ENCODE data around the gene CEP55. TPM values are rescaled to one million over a fixed set of nuclear protein-coding genes. Genes with fewer than 3 reads are reported as not detected.

Gene CEP55
- total RNA-seq, 2 donors from 2014 or later, result 11.3 to 30.0 TPM

DNA sequence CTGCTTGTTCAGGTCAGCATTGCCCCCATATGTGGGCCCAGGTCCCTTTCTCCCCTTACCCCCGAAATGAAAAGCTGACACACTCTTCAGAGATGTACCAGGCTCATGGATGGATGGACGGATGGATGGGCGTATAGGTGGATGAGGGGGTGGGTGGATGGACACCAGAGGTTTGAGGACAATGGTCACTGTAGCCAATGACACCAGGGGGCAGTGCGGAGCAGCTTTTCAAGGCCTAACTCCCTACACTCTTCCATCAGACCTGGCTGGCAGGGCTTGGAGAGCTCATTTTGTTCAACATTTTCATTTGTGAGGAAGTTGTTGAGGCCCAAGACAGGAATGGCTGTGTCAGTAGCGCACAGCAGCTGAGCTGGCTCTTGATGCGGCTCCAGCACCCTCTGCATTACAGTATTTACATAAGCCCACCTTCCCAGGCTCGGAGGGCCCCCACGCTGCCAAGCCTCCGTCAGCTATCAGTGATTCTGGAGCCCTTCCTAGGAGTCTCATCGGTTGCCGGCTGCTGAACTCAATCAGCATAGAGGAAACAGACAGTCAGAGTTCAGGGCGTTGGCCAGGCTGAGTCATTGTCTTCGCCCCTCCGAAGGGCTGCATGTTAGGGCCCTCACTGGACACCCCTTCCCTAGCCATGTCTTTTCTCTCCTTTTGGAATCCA is 58.5 kb downstream of the CEP55 start:
- peak; percentile 88 for DNase-seq
- Histone ChIP-seq H3K36me3 (no peaks in the 10 kb centered on the region), H3K9ac (ENCODE audit: low read depth in 2 of 2, low read length in 2 of 2) (no peak overlapping the region), H3K4me1 (no peaks in the 10 kb centered on the region), H3K27me3 (no peaks in the 10 kb centered on the region), H3K9me3 (no peaks in the 10 kb centered on the region), H3K4me3 (no peak overlapping the region), H3K27ac (peak overlapping the region; percentile 16)
- intact Hi-C loops (cut with DNase I), result loop anchor here (5.0 kb wide), 1 partner anchor 122 kb away; no protein-coding TSS in a partner anchor
- TF ChIP-seq, protein P1, sequence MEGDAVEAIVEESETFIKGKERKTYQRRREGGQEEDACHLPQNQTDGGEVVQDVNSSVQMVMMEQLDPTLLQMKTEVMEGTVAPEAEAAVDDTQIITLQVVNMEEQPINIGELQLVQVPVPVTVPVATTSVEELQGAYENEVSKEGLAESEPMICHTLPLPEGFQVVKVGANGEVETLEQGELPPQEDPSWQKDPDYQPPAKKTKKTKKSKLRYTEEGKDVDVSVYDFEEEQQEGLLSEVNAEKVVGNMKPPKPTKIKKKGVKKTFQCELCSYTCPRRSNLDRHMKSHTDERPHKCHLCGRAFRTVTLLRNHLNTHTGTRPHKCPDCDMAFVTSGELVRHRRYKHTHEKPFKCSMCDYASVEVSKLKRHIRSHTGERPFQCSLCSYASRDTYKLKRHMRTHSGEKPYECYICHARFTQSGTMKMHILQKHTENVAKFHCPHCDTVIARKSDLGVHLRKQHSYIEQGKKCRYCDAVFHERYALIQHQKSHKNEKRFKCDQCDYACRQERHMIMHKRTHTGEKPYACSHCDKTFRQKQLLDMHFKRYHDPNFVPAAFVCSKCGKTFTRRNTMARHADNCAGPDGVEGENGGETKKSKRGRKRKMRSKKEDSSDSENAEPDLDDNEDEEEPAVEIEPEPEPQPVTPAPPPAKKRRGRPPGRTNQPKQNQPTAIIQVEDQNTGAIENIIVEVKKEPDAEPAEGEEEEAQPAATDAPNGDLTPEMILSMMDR (IDR thresholded peaks at IDR 0.05), result peak; percentile 49

DNA sequence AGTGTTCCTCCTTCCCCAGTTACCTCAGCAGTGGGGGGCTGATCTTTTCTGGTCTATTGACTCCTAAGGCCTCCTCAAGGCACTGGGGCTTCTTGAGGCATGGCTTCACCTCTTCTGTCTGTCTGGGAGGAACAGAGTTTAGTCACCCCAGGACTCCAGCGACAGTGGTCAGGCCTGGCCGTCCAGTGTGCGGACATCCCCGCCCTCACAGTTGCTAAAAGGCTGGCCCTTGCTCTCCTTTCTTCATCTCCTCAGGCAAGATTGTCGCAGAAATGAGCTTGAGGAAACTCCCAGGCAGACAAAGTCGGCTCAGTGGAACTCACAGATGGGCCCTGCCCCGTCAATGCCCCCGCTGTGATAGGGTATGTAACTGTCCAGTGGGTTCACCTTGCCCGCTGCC is 63.1 kb downstream of the CEP55 start:
- intact Hi-C loops (cut with DNase I), result loop anchor here (5.0 kb wide), 1 partner anchor 118 kb away; no protein-coding TSS in a partner anchor
- Histone ChIP-seq H3K4me1 (no peaks in the 10 kb centered on the region), H3K4me3 (no peak overlapping the region), H3K36me3 (no peaks in the 10 kb centered on the region), H3K9me3 (no peaks in the 10 kb centered on the region), H3K27ac (no peak overlapping the region), H3K9ac (ENCODE audit: low read depth in 2 of 2, low read length in 2 of 2) (no peak overlapping the region), H3K27me3 (no peaks in the 10 kb centered on the region)
- TF ChIP-seq, protein P1 (IDR thresholded peaks at IDR 0.05), result no peak
- DNase-seq, result no peak

GRCh38 chr10:93560541-93560940 is 64.1 kb downstream of the CEP55 start:
- H3K9me3 ChIP-seq, result no peaks in the 10 kb centered on the region
- TF ChIP-seq, protein P1 (IDR thresholded peaks at IDR 0.05), result no peak
- H3K4me1 ChIP-seq, result no peaks in the 10 kb centered on the region
- H3K4me3 ChIP-seq, result no peak overlapping the region
- H3K27me3 ChIP-seq, result no peaks in the 10 kb centered on the region
- intact Hi-C loops (cut with DNase I), result no loop called here
- H3K36me3 ChIP-seq, result no peaks in the 10 kb centered on the region
- no peak for DNase-seq
- no peak overlapping the region for H3K27ac ChIP-seq
- no peak overlapping the region for H3K9ac ChIP-seq (ENCODE audit: low read depth in 2 of 2, low read length in 2 of 2)

DNA sequence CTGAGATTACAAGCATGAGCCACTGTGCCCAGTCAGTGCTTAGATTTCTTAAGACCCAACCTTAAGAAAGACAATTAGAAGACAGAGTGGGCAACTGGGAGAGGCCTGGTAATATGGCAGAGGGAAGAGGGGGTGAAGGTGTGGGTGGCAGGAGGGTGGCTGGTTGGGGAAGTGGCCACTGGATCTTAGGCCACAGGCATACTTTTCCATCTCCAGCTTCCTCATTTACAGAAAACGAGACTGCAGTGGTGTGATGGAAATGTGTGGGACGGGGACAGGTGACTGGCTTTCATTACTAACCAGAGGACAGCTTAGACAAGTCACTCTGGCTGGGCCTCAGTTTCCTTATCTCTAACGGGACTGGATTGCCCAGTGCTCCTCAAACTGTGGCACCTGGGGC is 69.0 kb downstream of the CEP55 start:
- intact Hi-C loops (cut with DNase I), result no loop called here
- DNase-seq, result no peak
- H3K27ac ChIP-seq, result no peak overlapping the region

GRCh38 chr10:93566435-93567276 is 70.2 kb downstream of the CEP55 start, which contains the start of gene FFAR4:
FFAR4 (plus strand) TSS chr10:93566665; CDS start chr10:93566721, 56 bp downstream.
- Histone ChIP-seq H3K4me1 (no peaks in the 10 kb centered on the region), H3K4me3 (peak within 1 kb of the TSS; percentile 37), H3K27me3 (no peaks in the 10 kb centered on the region), H3K9me3 (no peaks in the 10 kb centered on the region), H3K9ac (ENCODE audit: low read depth in 2 of 2, low read length in 2 of 2) (peak within 1 kb of the TSS; percentile 37 to 51), H3K36me3 (no peaks in the 10 kb centered on the region), H3K27ac (peak within 1 kb of the TSS; percentile 42)
- intact Hi-C loops (cut with DNase I), result no loop called here
- peak; percentile 75 for DNase-seq
- TF ChIP-seq, protein P1 (IDR thresholded peaks at IDR 0.05), result no peak

More for the DNA sequence above, 69.0 kb downstream of the CEP55 start:
- no peak overlapping the region for H3K9ac ChIP-seq (ENCODE audit: low read depth in 2 of 2, low read length in 2 of 2)
- H3K4me1 ChIP-seq, result no peaks in the 10 kb centered on the region
- no peaks in the 10 kb centered on the region for H3K9me3 ChIP-seq
- H3K27me3 ChIP-seq, result no peaks in the 10 kb centered on the region
- H3K36me3 ChIP-seq, result no peaks in the 10 kb centered on the region
- TF ChIP-seq, protein P1 (IDR thresholded peaks at IDR 0.05), result no peak
- no peak overlapping the region for H3K4me3 ChIP-seq
